GM19395 (cell line): ENCODE data around the gene FRK.
"Not testable (repeated sequence)": the region's sequence is repeated elsewhere in the genome, so short reads cannot be mapped to it uniquely, and the experiment has no call there.

Source experiments
- ATAC-seq: cut with Tn5 transposase; IDR thresholded peaks from one replicate; pipeline ENCODE4 v1.9.1; 2021; ENCODE audit warnings: mild to moderate bottlenecking, moderate library complexity; ENCODE audit not compliant: unreplicated experiment

Gene FRK

DNA sequence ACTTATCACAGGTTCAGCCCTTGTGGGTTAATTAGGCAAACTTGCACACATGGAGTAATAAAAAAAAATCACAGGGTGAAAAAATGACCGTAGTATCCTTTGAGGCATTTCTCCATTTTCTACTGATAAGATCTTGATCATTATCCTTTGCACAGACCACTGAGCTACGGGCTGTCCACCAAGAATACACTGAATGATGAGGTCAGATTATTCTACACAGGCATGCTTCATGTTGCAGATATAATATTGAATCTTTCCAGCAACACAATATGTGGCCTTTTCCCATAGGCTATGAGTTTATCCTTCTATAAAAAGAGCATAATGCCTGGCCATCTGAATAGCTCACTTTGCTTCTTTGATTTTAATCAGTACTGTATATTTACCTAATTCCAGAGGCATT, 168.9 kb downstream of the FRK start:
- no peak for ATAC-seq

DNA sequence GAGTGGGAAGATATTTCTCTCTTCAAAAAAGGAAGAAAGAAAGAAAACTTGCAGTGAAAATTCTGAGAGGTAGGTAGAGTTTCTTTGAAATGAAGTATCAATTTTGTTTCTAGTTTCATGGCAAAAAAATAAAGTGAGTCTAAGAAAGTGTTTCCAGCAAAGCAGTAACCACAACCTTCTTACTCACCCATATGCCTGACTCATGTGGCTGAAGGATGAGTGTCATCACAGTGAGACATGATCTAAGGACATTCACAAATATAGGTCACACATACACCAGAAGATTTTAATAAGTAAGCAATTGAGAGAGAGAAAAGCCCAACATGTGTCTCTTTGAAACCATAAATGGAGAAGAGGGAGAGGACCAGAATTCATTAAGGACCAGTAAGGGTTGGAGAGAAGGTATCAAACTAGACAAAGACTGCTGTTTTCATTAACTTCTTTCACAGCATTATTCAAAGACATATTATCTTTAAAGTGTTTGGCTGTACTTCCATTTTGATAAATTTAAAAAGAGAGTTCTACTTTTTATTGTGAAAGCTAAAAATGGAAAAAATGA, 169.5 kb downstream of the FRK start:
- ATAC-seq = peak; percentile 98

DNA sequence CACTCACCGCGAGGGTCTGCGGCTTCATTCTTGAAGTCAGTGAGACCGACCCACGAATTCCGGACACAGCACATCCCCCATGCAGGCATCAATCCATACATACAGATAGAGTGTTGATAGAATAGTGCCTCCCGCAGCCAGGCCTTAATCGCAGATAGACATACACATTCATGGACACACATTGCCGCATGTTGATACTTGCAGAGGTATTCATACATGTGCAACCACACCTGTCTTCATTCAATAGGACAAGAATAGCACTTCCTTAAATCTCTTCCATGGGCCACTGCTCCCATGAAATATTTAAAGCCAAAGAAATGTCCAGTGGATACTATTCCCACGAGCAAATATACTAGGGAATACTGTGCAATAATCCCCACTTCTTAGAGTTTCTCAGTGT, 170.5 kb downstream of the FRK start:
- ATAC-seq = no peak

DNA sequence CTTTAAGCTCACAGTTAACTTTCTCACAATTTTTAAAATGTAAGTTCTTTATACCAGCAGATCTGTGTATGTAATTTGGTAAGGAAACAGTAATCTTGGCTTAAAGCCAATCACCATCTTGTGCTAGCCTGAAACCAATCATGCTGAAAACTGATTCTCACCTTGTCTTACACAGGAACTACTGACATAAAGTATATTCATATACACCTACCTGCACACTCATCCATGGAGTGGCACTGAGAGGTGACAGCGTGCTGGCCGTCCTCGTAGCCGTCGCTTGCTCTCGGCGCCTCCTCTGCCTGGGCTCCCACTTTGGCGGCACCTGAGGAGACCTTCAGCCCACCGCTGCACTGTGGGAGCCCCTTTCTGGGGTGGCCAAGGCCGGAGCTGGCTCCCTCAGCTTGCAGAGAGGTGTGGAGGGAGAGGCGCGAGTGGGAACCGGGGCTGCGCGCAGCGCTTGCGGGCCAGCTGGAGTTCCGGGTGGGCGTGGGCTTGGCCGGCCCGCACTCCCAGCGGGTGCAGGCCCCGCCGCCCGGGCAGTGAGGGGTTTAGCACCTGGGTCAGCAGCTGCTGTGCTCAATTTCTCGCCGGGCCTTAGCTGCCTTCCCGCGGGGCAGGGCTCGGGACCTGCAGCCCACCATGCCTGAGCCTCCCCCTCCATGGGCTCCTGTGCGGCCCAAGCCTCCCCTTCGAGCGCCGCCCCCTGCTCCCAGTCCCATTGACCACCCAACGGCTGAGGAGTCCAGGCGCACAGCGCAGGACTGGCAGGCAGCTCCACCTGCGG, 171.8 kb downstream of the FRK start:
- ATAC-seq = not testable (repeated sequence)

DNA sequence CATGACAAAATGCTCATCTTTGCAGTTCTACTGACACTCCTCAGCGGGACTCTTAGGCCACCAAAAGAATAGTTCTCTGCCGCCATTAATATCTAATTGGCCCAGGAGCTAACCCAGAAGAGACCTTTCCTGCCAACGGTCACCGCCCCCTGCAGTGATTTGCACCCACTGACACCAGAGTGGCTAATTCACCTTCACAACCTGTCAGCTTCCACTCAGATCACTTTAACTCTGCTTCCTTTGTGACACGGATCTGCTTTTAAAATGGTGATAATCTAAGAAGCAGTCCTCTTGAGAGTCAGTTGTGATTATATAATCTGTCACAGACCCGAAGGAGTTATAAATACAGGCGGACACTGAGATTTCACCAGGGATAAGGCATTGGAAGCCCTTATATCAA, 172.8 kb downstream of the FRK start:
- ATAC-seq = no peak

DNA sequence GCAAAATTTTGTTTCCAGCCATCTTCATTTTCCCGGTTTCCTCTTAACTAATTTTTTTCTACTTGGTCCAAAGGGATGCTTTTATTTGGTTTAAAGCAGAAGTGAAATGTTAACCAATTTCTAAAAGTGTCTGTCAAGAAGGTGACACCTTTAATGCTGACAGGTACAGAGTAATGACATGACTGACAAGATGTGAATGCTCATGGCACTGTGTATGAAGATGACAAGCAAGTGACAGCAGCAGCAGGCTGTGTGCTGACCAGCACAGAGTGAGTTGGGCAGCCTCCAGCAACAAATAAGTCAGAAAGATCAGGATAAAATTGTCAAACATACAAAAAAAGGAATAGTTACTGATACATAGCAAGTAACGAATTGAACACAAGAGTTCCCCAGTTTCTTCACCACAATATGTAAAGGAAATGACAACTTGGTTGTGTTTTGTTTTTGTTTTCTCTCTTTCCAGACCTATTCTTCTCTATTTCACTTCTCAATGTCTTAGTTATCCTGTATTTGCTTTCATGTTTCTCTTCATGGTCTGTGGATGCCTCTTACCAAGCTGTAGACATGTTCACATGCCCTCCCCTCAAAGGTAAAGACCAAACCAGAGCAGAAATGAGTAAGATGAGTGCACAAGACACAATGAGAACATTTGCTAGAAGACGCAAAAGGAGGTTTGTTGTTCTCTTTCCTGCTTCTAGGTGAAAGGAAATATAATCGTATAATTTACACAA, 174.9 kb downstream of the FRK start:
- ATAC-seq = peak; percentile 79

DNA sequence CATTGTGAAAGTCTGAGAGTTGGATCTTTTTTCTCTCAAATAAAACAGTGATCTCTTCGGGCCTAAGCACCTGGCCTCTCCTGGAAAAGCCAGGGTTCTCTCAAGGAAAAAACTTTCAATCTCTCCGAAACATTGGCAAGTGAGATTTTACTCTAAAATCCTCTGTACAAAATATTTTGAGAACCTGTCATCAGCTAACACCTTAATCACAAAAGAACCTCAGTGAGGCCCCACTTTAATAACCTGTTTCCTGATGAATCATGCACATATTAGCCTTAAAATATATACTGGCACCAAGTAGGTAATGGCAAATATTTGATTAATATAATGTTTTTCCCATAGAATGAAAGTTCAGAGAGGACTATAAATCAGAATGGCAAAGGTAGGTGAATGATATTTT, 177.9 kb downstream of the FRK start:
- no peak for ATAC-seq

DNA sequence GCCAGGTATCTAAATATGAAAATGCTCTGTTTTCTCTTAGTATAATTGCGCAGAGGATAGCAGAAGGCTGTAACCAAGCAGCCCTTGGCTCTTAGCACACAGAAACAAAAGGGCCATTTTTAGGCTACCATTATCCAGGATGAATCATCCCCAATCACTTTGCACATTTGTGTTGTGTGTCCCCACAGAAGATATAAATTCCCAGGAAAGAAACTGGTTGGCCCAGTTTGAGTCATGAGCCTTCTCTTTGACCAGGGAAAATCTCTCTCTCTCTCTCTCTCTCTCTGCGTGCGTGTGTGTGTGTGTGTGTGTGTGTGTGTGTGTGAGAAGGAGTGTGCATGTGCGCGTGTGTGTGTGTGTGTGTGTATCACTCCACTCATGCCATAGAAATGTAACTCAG, 178.5 kb downstream of the FRK start:
- no peak for ATAC-seq
